NCI-H1436 treated with DMSO at 0.1 percent for 48 hours (cell line): ENCODE data around the gene CEP70.
"Not testable (repeated sequence)": the region's sequence is repeated elsewhere in the genome, so short reads cannot be mapped to it uniquely, and the experiment has no call there.

Experiments used
- DNase-seq: peaks from one replicate; lab custom pipeline; 2025; lab: John Stamatoyannopoulos, UW

Gene CEP70

DNA sequence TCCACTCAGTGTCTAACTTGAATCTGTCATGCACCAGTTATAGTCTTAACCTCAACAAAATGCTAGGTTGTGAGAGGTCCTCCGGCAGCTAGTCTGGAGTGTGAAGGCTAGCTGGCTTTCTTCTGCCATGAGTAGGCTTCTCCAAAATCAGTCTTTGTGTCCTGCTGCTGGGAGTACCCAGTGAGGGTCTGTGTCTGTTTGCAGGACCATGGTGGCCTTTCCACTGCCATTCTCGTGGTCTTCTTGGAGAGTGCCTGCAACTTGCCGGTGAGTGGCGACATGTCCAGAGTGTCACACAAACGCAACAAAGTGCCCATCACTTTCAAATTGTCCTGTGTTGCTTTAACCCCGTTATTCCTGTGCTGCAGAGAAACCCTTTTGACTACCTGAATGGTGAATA lies 125.6 kb downstream of the CEP70 start:
- DNase-seq: no peak

DNA sequence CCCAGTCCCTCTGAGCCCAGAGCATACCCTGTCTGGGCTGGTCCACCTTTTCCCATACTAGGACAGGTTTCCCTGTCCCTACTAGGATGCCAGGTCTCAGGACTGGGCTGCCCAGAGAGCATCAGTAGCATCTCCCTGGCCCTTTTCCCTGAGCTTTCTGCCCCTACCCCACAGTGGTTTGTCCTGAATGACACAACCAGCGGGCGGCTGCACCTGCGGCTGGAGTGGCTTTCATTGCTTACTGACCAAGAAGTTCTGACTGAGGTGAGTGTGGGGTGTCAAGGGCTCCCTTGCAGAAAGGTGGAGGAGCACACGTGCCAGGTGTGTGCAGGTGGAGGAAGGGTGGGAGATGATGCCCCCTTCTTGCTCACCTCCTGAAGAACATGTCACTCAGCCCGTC lies 126.1 kb downstream of the CEP70 start:
- no peak for DNase-seq

DNA sequence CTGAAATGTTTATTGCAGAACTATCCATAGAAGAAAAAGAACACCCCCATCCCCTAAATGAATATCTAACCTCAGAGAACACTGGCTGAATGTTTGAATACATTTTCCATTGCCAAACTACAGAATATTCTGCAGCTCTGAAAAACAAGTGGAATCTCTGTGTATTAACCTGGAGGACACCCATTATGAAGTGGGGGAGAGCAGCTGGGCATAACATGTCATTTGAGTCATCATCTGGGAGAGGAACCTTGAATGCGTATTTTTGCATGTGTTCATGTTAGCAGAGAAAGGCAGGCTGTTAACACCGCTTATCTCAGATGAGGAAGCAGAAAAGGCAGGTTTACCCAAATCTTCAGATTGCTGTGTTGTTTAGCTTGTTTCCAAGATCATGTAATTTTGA lies 128.1 kb downstream of the CEP70 start:
- DNase-seq: no peak

GRCh38 chr3:138465451-138465850 lies 128.6 kb downstream of the CEP70 start:
- no peak for DNase-seq

DNA sequence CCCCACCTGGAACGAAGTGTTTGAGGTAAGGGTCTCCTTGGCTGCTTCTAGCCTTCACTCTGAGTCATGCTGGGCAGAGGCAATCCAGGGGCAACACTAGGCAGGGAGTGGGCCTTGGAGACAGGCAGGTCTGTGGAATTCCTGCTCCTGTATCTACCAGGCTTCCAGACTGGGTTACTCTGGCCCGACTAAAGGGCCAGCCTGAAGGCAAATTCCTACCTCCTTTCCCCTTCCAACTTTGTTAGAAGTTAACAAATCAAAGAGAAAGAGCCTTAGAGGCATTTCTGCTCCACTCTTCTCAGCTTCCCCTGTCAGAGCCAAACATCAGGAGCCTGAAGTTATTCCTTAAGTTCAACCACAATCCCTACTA lies 129.6 kb downstream of the CEP70 start:
- no peak for DNase-seq

DNA sequence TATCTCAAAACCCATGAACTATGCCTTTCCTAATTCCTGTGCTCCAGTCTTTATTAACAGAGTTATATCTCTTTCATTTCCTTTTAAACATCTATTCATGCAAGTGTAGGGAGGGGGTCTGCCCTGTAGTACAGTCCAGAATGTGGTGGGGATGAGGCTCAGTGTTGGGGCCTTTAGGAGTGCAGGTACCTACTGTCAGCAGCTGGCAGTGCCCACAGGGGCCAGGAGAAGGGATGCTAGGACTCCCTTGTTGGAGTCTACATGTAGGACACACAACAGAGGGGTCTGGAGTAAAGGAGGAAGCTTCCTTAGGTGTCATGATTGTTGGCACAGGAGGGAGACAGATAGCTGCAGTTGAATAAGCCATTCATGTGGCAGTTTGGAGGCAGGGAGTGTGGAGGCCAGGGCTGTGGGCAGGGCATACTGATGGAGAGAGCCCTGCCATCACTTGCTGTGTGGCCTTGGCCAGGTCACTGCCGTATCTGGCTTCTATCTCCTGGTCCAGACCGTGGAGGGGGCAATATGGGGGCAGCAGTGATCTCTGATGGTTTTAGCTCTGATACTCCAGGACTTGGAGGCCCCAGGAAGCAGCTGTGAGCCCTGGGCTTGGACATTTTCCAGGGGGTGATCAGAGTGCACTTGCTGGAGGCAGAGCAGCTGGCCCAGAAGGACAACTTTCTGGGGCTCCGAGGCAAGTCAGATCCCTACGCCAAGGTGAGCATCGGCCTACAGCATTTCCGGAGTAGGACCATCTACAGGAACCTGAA lies 130.2 kb downstream of the CEP70 start:
- no peak for DNase-seq

- DNase-seq: no peak
Measured at GRCh38 chr3:138461896-138462295, 132.2 kb downstream of the CEP70 start.

DNA sequence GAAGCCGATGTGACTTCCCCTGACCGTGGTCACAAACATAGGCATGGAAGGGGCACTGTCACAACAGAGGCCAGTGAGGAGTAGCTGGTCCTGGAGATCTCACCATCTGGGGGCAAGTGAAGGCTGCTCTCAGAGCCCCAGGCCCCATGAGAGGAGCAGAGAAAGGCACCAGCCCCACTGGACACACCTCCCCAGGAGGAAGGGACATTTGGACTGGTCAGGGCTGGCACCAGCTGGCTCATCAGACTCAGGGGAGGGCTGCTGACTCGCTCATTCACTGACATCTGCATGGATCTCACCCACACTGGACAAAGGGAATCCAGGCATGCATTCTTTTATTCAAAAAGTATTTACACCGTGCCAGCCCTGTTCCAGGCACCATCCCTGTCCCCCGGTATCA lies 132.8 kb downstream of the CEP70 start:
- no peak for DNase-seq

- DNase-seq: no peak
Measured at GRCh38 chr3:138460536-138461205, 133.4 kb downstream of the CEP70 start.

DNA sequence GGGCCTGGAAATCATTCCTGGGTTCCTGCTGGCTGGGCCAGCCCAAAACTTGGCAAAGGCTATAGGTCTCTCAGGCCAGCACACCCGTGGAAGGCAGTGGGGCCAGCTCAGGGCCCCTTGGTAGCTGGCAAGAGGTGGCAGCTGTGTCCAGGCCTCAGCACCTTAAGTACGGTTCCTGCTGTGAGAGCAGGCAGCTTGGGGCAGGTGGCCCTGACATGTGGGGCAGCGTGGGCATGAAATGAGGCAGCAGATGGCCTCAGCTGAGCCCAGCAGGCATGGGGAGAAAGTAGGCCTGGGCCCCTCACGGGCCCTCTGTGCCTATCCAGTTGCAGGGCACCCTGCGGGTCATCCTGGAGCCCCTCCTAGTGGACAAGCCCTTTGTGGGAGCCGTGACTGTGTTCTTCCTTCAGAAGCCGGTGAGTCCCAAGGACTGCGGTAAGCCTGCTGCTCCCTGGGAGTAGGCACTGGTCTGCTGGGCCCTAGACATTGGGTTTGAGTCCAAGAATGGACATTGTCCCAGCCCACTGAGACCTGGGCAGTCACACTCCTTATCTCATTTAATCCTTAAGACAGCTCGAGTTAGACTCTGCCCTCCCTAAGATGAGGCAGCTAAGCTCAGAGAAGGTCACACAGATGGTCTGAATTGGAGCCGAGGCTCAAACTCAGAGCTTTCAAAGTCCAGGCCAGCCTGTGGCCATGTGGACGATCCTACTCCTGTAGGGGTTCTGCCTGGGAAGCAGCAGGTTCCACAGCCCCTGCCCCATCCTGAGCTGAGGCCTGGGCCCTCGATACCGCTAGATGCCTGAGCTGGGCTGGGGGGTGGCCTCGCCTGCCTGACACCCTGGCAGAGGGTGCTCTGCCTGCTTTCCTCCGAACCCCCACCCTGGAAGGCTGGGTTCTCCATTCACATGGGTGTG lies 134.2 kb downstream of the CEP70 start:
- no peak for DNase-seq

DNA sequence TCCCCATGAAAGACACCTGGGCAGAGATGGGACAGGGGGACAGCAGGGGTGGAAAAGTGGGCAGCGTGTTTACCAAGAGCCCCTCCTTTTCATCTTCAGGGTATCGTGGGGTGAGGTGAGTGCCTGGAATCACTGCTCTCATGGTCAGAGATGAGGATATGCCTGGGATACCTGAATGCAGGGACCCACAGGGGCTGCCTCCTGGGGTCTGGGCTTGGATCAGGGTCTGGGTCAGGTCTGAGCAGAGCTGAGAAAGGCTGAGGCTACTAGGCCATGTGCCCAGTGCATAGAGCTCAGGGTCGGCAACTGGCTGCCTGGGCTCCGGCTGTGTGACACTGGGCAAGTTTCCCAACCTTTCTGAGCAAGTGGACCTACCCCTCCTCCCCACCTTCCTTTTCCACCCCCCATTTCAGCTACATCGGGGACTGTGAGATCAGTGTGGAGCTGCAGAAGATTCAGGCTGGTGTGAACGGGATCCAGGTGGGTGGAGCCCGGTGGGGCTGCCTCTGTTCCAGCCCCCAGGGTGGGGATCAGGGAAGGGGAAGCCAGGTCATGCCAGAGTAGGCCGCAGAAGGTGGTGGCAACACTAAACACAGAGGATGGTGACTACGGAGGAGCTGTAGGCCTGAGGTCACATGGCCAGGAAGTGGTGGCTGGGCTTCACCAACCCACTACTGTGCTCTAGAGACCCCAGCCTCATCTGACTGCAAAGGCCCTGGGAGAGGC lies 135.1 kb downstream of the CEP70 start:
- DNase-seq: no peak

DNA sequence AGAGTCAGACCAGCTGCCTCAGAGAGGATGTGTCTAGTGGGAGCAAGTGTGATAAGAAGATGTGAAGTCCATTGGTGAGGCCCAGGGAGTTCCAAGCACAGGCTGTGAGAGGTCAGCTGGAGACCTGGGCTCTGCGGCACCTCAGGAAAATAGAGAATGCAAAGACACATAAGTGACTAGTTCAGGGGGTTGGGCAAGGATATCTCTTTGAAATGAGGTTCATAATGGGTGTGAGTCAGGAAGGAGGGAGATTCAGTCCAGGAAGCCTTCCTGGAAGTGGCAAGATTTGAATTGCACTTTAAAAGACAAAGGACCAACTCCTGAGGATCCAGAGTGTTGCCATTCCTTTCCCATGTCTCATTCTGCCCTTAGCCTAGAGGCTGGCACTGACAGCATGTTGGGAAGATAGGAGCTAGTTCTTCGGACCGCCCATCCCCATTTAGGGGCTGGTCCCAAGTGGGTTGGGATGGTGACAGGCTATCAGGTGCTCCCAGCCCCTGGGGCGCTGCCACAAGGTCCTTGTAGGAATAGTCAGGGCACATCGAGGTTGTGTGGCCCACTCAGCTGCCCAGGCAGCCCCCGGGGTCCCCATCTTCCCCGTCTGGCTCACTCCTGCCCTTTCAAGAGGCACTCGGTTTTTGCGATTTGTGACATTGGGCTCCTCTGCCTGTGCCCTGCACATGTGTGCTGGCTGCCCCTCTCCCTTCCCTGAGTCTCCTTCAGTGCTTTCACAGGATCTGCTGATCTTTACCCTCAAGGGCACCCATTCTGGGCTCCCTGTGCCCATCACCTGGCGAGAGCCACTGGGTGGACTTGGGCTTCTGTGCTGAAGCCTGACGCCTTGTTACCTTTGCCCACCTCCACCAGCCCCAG lies 136.0 kb downstream of the CEP70 start:
- DNase-seq: no peak

DNA sequence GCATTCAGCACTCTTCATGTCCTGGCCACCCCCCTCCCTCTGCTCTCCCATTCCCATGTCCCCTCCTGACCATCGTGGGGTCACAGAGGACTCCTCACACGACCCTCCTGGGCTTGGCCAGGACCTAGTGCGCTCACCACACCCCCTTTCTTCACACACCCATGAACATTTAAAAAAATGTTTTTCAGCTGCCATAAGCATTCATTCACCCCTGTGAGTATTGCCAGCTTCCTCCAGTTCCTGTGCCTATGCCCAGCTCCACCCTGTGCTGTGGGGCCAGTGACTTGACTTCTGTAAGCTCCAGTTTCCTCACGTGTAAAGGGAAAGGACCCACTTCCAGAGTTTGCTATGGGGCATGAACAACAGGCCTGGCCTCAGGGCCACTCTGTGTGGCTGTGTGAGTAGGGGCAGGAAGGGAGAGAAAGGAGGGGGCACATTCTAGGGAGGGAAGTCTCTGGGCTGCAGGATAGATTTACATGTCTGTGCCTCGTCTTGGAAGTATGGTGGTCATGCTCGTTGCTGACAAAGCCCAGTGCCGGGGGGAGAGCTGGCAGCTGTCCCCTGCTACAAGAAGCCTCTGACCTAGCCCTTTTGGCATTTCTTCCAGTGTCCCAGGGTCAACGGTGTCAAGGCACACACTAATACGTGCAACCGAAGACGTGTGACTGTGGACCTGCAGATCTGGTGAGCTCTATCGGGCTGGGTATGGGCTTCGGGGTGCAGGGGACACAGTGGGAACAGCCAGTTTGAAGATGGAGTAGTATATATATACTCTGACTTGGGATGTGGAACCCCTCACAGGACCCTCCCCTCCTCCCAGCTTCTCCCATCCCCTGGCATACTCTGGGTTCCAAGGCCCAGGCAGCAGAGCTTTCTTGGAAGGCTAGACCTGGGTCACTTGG lies 136.8 kb downstream of the CEP70 start:
- DNase-seq: no peak

DNA sequence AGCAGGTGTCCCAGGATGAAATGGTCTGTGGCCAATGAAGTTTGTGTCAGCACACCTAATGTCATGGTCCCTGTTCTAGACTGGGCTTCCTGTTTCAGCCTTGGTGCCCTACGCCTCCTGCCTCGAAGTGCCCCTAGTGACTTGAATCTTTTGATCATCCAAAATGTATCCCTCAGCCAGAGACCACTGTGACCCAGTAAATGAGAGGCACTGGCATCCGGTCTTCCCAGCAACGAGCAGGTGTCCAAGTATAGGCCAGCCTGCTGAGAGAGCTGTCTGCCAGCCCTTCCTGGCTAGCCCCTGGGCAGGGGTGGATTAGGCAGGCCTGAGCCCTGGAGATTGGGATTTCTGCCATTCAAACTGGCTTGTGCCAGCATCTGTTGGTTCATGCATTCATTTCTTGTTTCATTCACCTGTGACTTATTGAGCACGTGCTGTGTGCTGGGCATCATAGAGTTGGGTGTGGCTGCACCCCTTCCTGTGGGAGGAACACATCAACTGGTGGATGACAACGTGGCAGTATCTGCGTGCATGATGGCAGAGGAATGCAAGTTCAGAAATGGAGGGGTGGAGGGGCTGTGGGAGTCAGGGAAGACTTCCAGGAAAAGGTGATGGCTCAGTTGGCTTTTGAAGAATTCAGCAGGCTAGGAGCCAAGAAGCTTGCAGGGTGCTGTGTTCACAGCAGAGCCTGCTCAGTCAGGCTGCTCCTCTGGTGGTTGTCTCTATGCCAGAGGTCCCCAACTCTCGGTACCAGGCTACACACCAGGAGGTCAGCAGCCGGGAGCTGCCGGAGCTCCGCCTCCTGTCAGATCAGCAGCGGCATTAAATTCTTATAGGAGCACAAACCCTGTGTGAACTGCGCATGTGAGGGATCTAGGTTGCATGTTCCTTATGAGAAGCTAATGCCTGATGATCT lies 138.0 kb downstream of the CEP70 start:
- DNase-seq: no peak

DNA sequence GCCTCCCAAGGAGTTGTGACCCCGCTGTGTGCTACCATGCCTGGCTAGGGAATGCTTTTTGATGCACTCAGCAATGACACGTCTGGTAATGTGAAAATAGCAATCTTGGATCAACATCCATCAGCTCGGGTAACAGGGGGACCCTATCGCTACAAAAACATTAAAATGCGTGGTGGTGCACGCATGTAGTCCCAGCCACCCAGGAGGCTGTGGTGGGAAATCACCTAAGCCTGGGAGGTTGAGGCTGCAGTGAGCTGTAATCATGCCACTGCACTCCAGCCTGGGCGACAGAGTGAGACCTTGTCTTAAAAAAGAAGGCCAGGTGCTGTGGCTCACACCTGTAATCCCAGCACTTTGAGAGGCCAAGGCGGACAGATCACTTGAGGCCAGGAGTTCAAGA lies 140.1 kb downstream of the CEP70 start:
- DNase-seq: not testable (repeated sequence)

- DNase-seq: no peak
Measured at GRCh38 chr3:138452436-138452835, 141.6 kb downstream of the CEP70 start.

- no peak for DNase-seq
Measured at GRCh38 chr3:138451595-138452162, 142.4 kb downstream of the CEP70 start.

DNA sequence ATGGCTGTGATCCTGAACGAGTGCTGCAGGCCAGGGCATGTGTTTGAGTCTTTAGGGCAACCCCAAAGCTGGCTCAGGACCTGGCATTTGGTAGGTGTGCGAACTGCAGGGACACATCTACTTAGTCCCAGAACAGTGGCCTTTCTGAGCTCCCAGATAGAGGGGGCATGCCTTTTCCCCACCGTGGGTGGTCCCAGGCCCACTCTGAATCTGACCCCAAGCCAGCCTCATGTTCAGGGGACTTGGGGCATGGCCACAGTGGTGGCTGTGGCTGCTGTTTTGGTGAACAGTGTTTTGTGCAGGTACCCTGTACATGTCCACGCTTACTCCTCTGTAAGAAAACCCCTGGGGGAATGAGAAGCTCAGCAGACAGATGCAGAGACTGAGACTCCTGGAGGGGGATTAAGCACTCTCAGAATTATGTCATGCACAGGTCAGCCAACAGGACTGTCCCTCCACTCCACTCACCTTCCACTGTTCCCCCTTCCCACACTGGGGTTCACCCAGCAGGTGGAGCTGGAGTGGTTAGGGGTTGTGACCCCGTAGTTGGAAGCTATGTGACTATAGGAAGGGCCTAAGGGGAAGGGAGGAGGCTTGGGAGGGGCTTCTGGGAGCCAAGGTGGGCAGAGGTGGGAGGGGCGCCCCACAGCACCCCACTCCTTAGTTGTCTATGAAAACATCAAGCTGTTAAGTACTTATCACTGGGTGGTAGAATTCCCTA lies 143.2 kb downstream of the CEP70 start:
- DNase-seq: no peak
